ENCODE measurements around the gene KCNC2. TPM values are rescaled to one million over a fixed set of nuclear protein-coding genes. Genes with fewer than 3 reads are reported as not detected.

KCNC2 gene
- total RNA-seq, 2 donors from 2014 or later: not detected

Other genes starting within 250 kb of the KCNC2 start
- gene CAPS2, start 120.5 kb upstream of the KCNC2 start, total RNA-seq: 1 to 10 TPM; 3.8 to 5.3 TPM
- not detected for gene GLIPR1L1, start 124.8 kb upstream of the KCNC2 start, total RNA-seq
- 1 to 10 TPM in 1 of 2 donors, not detected in 1; 1.0 TPM for gene GLIPR1L2, start 181.2 kb upstream of the KCNC2 start, total RNA-seq

All from natural killer cell treated with Interleukin-12 subunit alpha and Interleukin-12 subunit beta and Interleukin-15 and Interleukin-18, amount 100 ng/mL, for 72 hours (primary cell).